Gastroesophageal sphincter (tissue), 4 donors: ENCODE results near the gene STMP1. TPM values are rescaled to one million over a fixed set of nuclear protein-coding genes. Genes with fewer than 3 reads are reported as not detected.

ENCODE experiments used
- ATAC-seq: fragments of 150-250 bp; one replicate; pipeline ENCODE4 v1.9.1; 2016; ENCODE audit warnings: mild to moderate bottlenecking, moderate library complexity
- H3K27ac ChIP-seq, 4 donors: fragments of 200-600 bp; sonication (generic) in 3 of 4; 1 replicate in 3 of 4; 2 replicates in 1 of 4; pipeline ENCODE4 v1.5.1; 2016 to 2019
- H3K27me3 ChIP-seq: fragments of 200-600 bp; sonication (generic); one replicate; pipeline ENCODE4 v1.5.1; 2019
- H3K36me3 ChIP-seq, 2 donors: fragments of 200-600 bp; sonication (generic); one replicate each; pipeline ENCODE4 v1.5.1; 2019; ENCODE audit warnings: control low read depth in 1 of 2
- H3K4me1 ChIP-seq, 3 donors: fragments of 200-600 bp; sonication (generic); 1 replicate in 2 of 3; 2 replicates in 1 of 3; pipeline ENCODE4 v1.5.1; 2016 to 2019; ENCODE audit warnings: control low read depth in 2 of 3
- H3K4me3 ChIP-seq, 2 donors: fragments of 200-600 bp; sonication (generic); one replicate each; pipeline ENCODE4 v1.5.1; 2019; ENCODE audit warnings: mild to moderate bottlenecking in 1 of 2, moderate library complexity in 1 of 2
- H3K9me3 ChIP-seq, 3 donors: fragments of 200-600 bp; sonication (generic); one replicate each; pipeline ENCODE4 v1.5.1; 2017 to 2019; ENCODE audit warnings: control low read depth in 2 of 3
- EP300 ChIP-seq: sonication (generic); formaldehyde crosslinking; IDR thresholded peaks from one replicate; pipeline ENCODE4 v1.6.1; 2017; ENCODE audit warnings: antibody characterized with exemption, mild to moderate bottlenecking
- POLR2A ChIP-seq, 2 donors: fragments of 450-650 bp; IDR thresholded peaks; one replicate each; pipeline ENCODE4 v1.6.1; 2017; ENCODE audit warnings: antibody characterized with exemption in 2 of 2, mild to moderate bottlenecking in 2 of 2, moderate library complexity in 1 of 2
- POLR2AphosphoS5 ChIP-seq: sonication (generic); formaldehyde crosslinking; IDR thresholded peaks from one replicate; pipeline ENCODE4 v1.6.1; 2017; ENCODE audit warnings: antibody characterized with exemption
- WGBS, 2 donors: methylation state at CpG; one replicate each; pipeline ENCODE4 v1.1.5; 2018; ENCODE audit warnings: low coverage in 1 of 2; 5-methylcytosine and 5-hydroxymethylcytosine counted together
- total RNA-seq, 4 donors: library from RNA; depleted of rRNA; stranded (reverse); fragments of >200 nt; gene quantifications; one replicate each; pipeline ENCODE4 v1.1.0, GENCODE V29; 2016
- TF ChIP-seq, protein P1 (sequence below), 4 experiments: fragments of 200-600 bp in 2 of 4; fragments of 450-650 bp in 2 of 4; sonication (generic) in 1 of 4; IDR thresholded peaks; one replicate each; pipeline ENCODE4 v1.5.1; 2017 to 2019; ENCODE audit warnings: antibody characterized with exemption in 4 of 4, mild to moderate bottlenecking in 2 of 4, moderate library complexity in 2 of 4

The STMP1 gene
- total RNA-seq, 4 donors from 2014 or later: 6.5 to 17.4 (median 11.9) TPM

DNA sequence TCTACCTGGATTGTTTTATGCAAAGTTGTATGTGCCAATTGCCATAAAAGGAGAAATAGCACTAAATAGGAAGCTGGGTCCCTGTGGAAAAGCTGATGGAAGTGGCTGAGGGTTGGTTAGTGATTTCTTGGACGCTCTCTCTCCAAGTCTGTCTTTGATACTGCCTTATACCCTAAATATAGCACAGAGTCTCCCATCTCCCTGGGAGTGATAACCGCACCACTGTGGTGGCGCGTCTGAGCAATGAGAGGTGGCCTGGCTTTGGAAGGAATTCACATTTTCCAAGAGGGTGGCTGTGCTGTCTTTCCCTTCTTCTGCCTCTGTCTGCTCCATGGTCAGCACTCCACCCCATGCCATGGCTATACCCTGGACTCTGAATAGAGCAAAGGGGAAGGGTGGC lies 31.2 kb downstream of the STMP1 start:
- H3K36me3 ChIP-seq: peaks cover 0 to 66% of the 10 kb centered on the region in 2 donors
- 85 to 86% methylated on average over 4 of the region's 4 CpGs for WGBS, 2 donors
- no peaks in the 10 kb centered on the region for H3K27me3 ChIP-seq
- no peaks in the 10 kb centered on the region for H3K4me1 ChIP-seq
- H3K4me3 ChIP-seq: no peak overlapping the region
- no peak for ATAC-seq
- no peak for TF ChIP-seq POLR2A (IDR thresholded peaks at IDR 0.05)
- TF ChIP-seq EP300: no peak
- TF ChIP-seq, protein P1, sequence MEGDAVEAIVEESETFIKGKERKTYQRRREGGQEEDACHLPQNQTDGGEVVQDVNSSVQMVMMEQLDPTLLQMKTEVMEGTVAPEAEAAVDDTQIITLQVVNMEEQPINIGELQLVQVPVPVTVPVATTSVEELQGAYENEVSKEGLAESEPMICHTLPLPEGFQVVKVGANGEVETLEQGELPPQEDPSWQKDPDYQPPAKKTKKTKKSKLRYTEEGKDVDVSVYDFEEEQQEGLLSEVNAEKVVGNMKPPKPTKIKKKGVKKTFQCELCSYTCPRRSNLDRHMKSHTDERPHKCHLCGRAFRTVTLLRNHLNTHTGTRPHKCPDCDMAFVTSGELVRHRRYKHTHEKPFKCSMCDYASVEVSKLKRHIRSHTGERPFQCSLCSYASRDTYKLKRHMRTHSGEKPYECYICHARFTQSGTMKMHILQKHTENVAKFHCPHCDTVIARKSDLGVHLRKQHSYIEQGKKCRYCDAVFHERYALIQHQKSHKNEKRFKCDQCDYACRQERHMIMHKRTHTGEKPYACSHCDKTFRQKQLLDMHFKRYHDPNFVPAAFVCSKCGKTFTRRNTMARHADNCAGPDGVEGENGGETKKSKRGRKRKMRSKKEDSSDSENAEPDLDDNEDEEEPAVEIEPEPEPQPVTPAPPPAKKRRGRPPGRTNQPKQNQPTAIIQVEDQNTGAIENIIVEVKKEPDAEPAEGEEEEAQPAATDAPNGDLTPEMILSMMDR (IDR thresholded peaks at IDR 0.05): no peak
- TF ChIP-seq POLR2AphosphoS5: no peak
- no peaks in the 10 kb centered on the region for H3K9me3 ChIP-seq
- H3K27ac ChIP-seq: no peak overlapping the region

DNA sequence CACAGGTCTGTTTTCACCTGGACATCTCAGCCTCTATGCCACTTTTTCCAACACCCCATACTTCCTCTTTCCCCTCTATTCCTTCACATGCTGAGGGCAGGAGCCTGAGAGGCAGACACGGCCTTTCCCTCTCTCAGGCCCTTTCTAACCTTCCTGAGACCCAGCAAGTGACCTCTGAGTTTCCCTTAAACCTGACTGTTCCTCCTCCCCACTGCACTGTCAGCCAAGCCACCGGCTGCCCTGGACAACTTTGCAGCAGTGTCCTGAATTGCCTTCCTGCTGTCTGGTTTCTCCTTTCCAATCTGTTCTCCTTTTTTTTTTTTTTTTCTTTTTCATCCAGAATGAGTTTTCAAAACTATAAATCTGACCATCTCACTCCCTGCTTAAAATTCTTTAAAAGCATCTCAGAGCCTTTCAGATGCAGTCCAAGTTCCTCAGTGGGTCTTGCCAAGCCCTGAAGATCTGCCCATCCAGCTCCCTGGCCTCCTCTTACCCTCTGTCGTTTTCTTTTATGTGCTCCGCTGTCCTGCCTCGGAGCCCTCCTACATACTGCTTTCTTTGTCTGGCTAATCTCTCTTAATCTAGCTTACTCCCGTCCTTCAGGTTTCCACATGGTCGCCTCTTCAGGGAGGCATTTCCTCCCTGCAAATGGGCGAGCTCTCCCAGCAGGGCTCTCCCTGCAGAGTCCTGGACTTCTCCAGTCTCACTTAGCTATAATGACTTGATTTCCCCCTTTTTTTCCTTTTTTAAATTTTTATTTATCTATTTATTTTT lies 35.1 kb downstream of the STMP1 start:
- H3K36me3 ChIP-seq: peaks cover 0 to 43% of the 10 kb centered on the region in 2 donors
- no peak overlapping the region for H3K27ac ChIP-seq
- WGBS, 2 donors: 52 to 61% methylated on average over 5 to 8 of the region's 8 CpGs
- H3K4me3 ChIP-seq: no peak overlapping the region
- no peak for ATAC-seq
- H3K9me3 ChIP-seq: no peaks in the 10 kb centered on the region
- TF ChIP-seq POLR2A (IDR thresholded peaks at IDR 0.05): no peak
- TF ChIP-seq, protein P1 (IDR thresholded peaks at IDR 0.05): no peak
- TF ChIP-seq POLR2AphosphoS5: no peak
- TF ChIP-seq EP300: no peak
- no peaks in the 10 kb centered on the region for H3K4me1 ChIP-seq
- no peaks in the 10 kb centered on the region for H3K27me3 ChIP-seq

DNA sequence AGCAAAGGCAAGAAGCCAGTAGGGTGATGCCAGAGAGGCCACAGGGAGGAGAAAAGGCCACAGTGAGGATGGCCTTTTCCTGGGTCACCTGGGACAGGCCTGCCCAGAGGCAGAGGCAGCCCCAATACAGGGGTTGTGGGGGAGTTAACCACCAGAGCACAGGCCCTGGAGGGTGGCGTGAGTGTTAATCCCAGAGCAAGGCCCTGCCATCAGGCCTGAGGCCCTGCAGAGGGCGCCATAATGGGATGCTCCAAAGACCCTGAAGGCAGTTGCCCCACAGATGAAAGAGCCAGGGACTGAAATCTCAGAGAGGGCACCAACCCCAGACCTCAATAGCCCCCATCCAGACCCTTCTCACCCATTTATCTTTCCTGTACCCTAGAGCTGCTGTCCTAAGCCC lies 41.8 kb downstream of the STMP1 start:
- no peaks in the 10 kb centered on the region for H3K9me3 ChIP-seq
- no peak for ATAC-seq
- no peaks in the 10 kb centered on the region for H3K27me3 ChIP-seq
- TF ChIP-seq, protein P1 (IDR thresholded peaks at IDR 0.05): no peak
- TF ChIP-seq POLR2A (IDR thresholded peaks at IDR 0.05): no peak
- TF ChIP-seq EP300: no peak
- TF ChIP-seq POLR2AphosphoS5: no peak
- H3K4me3 ChIP-seq: no peak overlapping the region
- WGBS, 2 donors: 100% methylated on average over 1 of the region's 2 CpGs; no CpG with 5 or more reads in 1 of the 2 donors
- no peaks in the 10 kb centered on the region for H3K4me1 ChIP-seq
- no peak overlapping the region for H3K27ac ChIP-seq
- peaks cover 0 to 15% of the 10 kb centered on the region in 2 donors for H3K36me3 ChIP-seq

DNA sequence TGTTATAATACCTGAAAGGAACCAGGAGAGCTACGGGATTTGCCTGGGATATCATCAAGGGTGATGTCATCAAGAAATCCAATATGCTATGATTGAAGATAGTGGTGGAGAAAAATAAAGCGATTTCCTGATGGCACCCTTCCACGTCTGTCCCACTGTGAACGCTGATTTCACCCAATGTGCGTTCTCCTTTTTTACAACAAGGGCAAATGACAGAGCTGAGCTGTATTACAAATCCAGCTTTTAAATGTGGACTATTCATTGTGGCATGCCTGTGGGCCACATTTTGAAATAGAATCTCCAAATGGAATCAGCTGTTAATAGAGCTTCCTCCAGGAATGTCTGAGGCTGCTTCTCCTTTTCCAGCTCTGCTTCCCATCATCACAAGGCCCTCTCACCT lies 42.4 kb downstream of the STMP1 start:
- Histone ChIP-seq H3K4me1 (no peaks in the 10 kb centered on the region), H3K9me3 (no peaks in the 10 kb centered on the region), H3K27ac (no peak overlapping the region), H3K36me3 (peaks cover 0 to 15% of the 10 kb centered on the region in 2 donors), H3K27me3 (no peaks in the 10 kb centered on the region), H3K4me3 (no peak overlapping the region)
- no peak for ATAC-seq
- WGBS, 2 donors: 72 to 86% methylated on average over 4 to 5 of the region's 5 CpGs
- TF ChIP-seq EP300: no peak
- TF ChIP-seq, protein P1 (IDR thresholded peaks at IDR 0.05): no peak
- no peak for TF ChIP-seq POLR2A (IDR thresholded peaks at IDR 0.05)
- no peak for TF ChIP-seq POLR2AphosphoS5
